Inferior parietal cortex (tissue), 1 donor: ENCODE results near the gene MAEL.
"Not testable (repeated sequence)": the region's sequence is repeated elsewhere in the genome, so short reads cannot be mapped to it uniquely, and the experiment has no call there.

Experiments used
- DNase-seq: peaks from one replicate; pipeline ENCODE4 v3.0.0-alpha.2; 2016; ENCODE audit errors: extremely low spot score

The MAEL gene

DNA sequence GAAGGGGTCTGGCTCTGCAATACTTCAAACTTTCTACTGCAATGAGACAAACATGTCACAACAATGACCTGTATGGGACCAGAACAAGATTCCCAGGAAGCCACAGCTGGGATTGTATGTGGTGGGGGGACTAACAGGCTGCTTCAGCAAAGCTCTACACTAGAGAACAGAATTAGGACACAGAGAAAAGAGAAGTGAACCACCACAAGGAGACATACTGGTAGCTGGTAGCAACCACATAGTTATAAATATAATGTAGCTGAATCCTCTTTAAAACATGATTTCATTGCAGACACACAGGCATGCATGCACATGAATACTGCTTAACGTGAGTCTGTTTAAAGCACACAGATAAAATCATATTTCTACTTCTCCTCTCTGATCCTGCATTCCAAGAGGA, 10.3 kb upstream of the MAEL start:
- no peak for DNase-seq

- DNase-seq, result no peak
Measured at GRCh38 chr1:166980383-166980782, 8.7 kb upstream of the MAEL start.

DNA sequence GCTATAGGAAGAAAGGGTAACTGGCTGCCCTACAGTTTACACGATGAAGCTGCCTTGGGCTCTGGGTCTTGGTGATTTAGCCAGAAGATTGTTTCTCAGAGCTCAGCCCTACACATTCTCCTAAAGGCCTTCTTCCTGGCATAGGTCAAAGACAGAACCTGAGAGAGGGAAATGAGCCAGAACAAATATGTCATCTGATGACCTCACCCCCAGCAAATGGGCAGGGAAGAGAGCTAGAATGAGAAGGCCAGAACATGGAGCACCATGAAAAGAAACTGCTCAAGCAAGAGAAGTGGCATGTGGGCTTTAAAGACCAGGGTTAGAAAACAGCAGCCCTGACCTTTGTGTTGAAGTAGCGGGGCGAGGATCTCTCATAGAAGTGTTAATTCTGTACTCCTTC, 8.3 kb upstream of the MAEL start:
- no peak for DNase-seq

DNA sequence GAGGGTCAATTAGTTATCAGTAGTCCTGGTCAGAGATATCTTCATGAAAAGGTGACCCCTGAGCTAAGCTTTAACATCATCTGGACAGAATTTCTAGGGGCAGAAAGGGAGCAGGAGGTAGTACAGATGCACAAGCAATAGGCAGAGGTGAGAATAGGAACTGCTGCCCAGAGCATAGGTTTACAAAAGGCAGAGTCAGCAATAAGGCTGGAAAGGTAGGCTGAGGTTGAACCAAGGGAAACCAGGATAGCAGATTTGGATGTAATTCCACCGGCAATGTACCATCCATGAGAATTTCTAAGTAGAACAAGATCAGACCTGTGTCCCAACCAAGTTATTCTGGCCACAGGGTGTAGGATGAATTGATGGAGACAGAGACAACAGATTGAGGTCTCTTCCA, 7.5 kb upstream of the MAEL start:
- DNase-seq, result no peak

GRCh38 chr1:166999075-166999474, 10.0 kb downstream of the MAEL start:
- DNase-seq, result no peak

- DNase-seq, result no peak
Measured at GRCh38 chr1:166999500-167000055, 10.5 kb downstream of the MAEL start.

GRCh38 chr1:167000546-167000945, 11.5 kb downstream of the MAEL start:
- no peak for DNase-seq

DNA sequence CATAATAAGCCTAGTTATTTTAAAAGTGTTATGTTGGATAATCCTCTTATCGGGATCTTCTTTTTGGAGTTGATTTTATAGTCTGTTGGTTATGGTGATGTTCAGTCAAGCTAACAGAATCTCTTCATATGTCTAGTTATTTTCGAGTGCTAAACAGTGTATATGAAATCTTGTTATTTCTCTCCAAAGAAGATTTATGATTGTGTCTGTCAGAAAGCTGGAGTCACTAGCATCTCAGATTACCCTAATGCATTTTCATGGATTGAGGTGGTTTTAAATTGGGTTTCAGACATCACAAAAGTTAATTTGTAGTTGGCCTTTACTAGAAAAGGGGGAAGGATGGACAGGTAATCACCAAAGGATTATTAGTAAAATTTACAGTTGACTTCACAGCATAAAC, 13.3 kb downstream of the MAEL start:
- no peak for DNase-seq

GRCh38 chr1:167003711-167004110, 14.6 kb downstream of the MAEL start:
- no peak for DNase-seq

DNA sequence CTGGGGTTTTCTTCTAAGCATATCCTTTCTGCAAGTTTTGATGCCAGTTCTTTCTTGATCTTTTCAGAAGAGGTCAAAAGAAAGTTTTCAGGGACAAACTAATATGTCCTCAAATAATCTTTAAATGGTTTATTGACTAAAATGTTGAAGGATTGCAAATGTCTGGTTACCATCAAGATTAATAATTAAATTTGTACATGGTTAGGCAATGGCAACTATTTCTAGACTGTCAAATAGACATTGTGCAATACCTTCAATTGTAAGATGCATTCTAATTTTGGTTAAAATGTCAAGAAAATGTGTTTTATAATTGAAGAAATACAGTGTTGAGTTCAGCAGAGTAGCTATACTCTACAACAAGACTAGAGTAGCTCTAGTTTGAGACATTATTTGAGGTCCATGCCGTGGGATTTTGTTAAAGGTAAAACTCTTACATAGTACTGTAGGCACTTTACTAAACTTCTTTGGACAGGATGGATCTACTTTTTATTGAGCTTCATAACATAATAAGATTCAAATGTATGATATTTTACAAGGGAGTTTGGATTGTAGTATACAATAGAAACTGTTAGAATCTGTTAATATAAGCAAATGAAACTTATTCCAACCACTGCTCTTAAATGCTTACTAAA, 22.6 kb downstream of the MAEL start:
- no peak for DNase-seq

GRCh38 chr1:167012570-167012969, 23.5 kb downstream of the MAEL start:
- no peak for DNase-seq

- no peak for DNase-seq
Measured at GRCh38 chr1:167013108-167013929, 24.2 kb downstream of the MAEL start.

GRCh38 chr1:167016100-167016750, 27.1 kb downstream of the MAEL start:
- no peak for DNase-seq

GRCh38 chr1:167022384-167022783, 33.3 kb downstream of the MAEL start:
- no peak for DNase-seq

DNA sequence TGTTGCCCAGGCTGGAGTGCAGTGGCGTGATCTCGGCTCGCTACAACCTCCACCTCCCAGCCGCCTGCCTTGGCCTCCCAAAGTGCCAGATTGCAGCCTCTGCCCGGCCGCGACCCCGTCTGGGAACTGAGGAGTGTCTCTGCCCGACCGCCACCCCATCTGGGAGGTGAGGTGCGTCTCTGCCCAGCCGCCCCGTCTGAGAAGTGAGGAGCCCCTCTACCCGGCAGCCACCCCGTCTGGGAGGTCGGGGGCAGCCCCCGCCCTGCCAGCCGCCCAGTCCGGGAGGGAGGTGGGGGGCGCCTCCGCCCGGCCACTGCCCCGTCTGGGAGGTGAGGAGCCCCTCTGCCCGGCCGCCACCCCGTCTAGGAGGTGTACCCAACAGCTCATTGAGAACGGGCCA, 40.5 kb downstream of the MAEL start:
- DNase-seq, result not testable (repeated sequence)

- no peak for DNase-seq
Measured at GRCh38 chr1:167033646-167034045, 44.6 kb downstream of the MAEL start.

- peak; percentile 42 for DNase-seq
Measured at GRCh38 chr1:167043752-167044488, 54.8 kb downstream of the MAEL start.

DNA sequence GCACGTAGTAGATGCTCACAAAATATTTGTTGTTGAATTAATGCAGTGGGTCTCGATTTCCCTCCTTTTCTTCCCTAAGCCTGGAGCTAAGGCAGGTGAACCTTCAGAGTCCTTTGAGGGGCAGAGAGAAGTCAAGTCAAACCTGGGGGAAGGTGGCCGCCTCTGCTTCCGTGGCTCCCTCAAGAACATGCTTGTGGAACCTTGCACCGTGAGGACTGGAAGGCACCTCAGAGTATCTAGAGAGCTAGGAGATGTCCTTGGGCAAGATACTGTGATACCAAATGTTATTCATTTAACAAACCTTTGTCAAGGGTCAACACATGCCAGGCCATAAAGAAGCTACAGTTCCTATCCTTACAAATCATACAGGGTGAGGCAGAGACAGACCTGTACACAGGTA, 62.8 kb downstream of the MAEL start:
- no peak for DNase-seq

DNA sequence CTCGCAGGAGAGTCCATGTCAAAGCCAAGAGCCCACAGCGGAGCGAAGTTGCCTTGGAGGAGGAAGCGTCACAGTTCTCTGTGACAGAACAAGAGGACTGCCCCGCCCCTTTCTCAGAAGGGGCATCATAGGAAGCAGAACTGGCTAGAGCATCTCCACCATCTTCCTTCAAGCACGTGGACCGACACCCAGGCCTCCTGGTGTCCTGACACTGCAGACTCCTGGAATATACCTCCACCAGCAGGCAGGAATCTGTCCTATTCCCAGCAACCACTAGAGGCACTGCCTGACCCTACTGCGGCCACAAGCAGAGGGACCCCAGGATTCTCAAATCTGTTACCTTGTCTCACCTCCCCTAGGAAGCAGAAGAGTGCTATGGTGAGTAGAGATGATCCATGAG, 63.3 kb downstream of the MAEL start:
- DNase-seq, result no peak

DNA sequence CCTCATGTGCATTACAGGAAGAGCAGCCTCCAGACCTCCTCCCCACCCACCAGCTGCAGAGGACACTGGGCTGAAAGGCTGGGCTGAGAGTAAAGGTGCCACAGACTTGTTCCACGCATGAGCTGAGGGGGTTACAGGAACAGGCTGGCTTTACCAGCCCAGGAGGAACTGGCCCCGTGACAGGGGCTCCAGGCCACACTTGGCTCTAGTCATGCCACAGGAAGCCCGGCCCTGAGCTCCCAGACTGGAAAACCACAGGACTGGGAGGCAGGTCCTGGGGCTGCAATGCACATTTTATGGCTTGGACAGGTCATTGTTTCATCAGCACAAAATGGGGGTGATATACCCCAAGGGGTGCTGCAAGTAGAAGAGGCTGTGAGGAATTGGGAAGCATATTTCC, 65.5 kb downstream of the MAEL start:
- no peak for DNase-seq

GRCh38 chr1:167054946-167055630, 66.0 kb downstream of the MAEL start:
- DNase-seq, result no peak
